ENCODE measurements around the gene NPEPL1.

NPEPL1 gene

GRCh38 chr20:58700823-58701222 lies 8.2 kb downstream of the NPEPL1 start:
- DNase-seq (ENCODE audit: low spot score) = no peak

GRCh38 chr20:58701431-58702160 lies 9.0 kb downstream of the NPEPL1 start:
- DNase-seq (ENCODE audit: low spot score) = no peak

DNA sequence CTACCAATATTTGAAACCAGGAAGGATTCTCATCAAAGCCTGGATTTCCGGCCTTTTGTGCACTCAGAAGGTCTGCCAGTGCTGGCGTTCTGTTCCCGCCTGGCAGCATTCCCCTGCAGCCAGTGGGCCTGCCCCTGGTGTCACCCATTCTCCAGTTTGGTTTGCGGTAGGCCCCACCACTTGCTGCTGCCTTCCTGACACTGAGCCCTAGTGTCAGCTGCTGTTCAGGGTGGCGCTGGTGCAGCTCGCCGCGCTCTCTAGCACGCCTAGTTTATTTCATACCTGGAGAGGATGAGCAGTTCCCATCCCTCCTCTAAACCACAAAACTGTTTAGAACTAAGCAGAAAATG lies 9.5 kb downstream of the NPEPL1 start:
- no peak for DNase-seq (ENCODE audit: low spot score)

DNA sequence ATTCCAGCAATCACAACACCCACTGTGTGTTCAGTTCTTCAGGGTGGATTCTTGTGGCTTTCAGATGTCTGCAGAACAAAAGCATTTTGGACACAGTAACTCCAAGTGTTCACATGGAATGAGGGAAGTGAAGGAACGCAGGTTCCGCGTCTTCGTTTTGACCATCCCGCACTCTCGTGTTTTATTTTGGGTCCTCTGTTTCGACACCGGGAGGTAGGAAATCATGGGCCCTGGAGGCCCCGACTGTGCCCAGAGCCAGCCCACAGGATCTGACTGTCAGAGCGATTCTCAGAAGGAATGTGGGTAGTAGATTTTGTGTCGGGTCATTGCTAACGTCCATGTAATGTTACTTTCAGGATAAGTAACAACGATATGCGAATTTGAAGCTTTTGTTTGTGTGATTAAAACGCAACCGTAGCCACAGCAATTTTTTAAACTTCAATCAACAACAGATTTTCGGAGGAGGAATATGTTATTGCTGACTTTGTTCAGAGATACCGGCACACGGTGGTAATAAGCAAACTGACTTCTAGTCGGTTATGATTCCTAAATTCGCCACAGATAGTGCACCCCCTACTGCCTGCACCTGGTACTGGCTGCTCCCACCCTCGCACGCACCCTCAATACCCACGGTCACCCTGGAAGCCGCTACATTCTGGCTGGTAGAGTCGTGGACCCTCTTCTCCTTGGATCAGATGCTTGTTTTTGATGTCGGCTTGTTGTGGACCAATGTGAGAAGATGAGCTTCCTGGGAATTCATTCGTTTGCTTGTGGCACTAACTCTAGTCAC lies 10.5 kb downstream of the NPEPL1 start:
- no peak for DNase-seq (ENCODE audit: low spot score)

GRCh38 chr20:58703765-58704371 lies 11.3 kb downstream of the NPEPL1 start:
- DNase-seq (ENCODE audit: low spot score) = no peak

DNA sequence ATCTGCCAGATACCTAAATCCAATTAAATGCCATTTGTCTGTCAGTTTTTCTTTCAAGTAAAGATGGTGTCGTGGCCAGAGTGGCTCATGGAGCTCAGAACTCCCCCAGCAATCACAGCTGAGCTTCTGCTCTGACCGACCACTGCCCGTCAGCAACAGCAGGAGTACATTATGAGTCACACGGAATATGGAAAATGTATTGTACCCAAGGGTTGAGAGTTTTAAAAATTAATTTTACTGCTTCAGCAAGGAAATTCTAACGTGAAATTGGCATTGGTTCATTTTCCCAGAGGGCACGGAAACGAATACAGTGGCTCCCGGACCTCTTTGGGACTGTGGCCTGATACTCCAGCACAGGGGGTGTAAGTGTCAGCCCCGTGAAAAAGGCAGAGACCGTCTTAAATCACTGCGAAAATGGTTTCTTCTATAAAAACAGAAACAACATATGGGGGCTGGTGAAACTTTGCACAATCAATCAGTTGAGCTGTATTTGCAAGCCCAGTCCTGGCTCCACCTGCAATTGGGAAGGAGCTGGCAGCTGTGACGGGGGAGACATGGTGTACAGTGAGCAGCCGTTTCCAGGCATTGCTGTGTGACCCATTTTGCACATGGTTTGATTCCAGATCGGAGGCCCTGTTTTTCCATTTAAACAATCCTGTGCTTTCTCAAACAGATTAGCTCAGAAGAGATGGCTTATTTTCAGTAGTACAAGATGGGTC lies 12.8 kb downstream of the NPEPL1 start:
- DNase-seq (ENCODE audit: low spot score) = no peak

DNA sequence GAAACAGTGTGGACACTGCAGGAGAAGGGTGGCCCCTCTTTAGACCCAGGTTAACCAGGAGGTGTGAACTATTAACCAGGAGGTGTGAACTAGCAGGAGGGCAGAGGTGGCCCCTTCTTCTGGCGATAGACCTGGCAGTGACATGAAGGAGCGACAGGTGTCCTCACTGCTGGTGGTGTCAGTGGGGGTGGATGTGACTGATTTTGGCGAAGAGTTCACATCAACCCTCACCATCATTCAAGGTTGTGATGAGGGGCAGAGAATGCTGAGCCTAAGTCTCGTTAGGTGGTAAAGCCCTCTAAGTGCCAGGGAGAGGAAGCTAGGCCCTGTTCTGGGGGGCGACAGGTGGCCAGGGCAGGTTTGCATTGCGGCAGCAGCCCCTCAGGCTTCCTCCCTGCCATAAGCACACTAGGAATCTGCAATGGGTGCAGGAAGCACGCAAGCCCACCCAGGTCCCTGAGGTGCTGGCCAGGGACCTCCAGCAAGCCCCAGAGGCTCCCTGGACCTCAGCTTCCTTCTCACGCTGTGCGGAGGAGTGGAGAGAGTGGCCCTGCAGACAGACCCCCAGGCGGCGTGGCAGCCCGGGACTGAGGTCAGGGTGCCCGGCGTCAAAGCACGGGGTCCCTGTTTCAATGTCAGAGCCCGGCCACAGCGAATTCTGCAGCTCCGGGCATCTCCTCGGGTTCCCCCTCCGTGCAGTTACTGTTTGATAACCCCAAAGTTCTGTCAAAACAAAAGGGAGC lies 13.7 kb downstream of the NPEPL1 start:
- DNase-seq (ENCODE audit: low spot score) = no peak

DNA sequence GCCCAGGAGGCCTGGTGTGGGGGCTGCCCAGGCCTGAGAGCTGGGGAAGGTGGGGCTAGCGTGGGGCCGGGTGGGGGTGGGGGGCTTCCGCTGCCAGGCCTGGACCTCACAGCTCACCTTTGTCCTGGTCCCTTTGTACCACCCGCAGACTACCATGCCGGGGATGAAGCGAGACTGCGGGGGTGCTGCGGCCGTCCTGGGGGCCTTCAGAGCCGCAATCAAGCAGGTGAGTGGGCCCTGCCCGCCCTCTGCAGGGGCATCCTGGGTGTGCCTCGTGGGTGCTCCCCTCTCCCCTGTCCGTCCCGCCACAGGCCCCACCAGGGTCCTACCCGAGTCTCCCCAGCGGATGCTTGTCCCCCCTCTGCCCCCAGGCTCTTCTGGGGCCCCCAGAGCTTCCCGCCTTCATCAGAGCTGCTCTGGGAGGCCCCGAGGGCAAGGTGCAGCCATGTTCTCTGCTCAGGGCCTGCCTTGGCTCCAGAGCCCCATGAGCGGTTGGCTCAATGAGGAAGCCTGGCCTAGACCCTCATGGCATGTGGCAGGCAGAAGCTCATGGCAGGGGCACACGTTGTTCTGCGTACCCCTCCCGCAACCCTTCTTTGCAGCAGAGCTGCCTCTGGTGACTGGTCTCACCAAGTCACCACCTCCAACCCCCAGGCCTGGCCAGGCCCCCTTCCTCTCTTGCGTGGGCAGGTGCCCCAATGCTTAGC lies 14.5 kb downstream of the NPEPL1 start:
- DNase-seq (ENCODE audit: low spot score) = no peak

DNA sequence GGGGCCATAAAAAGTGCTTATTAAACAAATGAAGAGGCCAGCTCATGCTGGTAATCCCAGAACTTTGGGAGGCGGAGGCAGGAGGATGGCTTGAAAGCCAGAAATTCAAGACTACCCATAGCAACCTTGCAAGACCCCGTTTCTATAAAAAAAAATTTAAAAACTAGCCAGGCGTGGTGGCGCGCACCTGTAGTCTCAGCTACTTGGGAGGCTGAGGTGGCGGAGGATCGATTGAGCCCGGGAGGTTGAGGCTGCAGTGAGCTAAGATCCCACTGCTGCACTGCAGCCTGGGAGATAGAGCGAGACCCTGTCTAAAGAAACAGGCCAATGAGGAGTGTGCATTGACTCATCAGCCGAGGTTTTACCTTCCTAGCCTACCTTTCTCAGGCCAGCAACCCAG lies 15.2 kb downstream of the NPEPL1 start:
- DNase-seq (ENCODE audit: low spot score) = no peak

- DNase-seq (ENCODE audit: low spot score) = no peak
Observed at GRCh38 chr20:58708246-58708931, 15.8 kb downstream of the NPEPL1 start.

DNA sequence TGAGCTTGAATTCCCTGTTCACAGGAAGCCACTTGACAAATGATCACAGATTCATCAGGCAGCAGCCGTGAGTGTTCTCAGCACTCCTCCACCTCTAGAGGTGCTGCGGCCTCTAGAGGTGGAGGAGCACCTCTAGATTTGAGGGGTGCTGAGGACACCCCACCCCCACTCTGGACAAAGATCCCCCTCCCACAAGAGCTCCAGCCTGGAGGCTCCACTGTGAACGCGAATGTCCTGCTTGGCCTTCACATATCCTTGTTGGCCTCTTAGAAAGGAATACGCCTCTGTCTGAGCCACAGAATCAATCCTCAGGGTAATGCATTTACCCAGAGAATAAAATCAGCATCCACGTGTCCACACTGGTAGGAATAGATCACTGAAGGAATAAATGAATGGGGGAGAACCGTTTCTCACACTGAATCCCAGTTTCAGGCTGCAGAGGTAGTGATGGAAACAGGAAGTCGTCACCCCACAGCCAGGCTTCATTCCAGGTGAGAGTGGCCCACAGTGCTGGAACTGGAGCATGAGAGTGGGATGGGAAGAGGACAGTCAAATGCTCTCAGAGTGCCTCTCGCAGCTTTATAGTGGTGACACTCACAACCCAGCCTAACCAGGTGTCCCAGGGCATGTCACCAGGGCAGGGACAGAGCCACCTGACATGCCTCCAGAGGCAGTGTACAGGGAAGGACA lies 16.6 kb downstream of the NPEPL1 start:
- no peak for DNase-seq (ENCODE audit: low spot score)

GRCh38 chr20:58709703-58710039 lies 17.1 kb downstream of the NPEPL1 start:
- no peak for DNase-seq (ENCODE audit: low spot score)

GRCh38 chr20:58710481-58711265 lies 18.1 kb downstream of the NPEPL1 start:
- DNase-seq (ENCODE audit: low spot score) = no peak

- DNase-seq (ENCODE audit: low spot score) = no peak
Observed at GRCh38 chr20:58711266-58712051, 18.9 kb downstream of the NPEPL1 start.

- no peak for DNase-seq (ENCODE audit: low spot score)
Observed at GRCh38 chr20:58712151-58712791, 19.7 kb downstream of the NPEPL1 start.

DNA sequence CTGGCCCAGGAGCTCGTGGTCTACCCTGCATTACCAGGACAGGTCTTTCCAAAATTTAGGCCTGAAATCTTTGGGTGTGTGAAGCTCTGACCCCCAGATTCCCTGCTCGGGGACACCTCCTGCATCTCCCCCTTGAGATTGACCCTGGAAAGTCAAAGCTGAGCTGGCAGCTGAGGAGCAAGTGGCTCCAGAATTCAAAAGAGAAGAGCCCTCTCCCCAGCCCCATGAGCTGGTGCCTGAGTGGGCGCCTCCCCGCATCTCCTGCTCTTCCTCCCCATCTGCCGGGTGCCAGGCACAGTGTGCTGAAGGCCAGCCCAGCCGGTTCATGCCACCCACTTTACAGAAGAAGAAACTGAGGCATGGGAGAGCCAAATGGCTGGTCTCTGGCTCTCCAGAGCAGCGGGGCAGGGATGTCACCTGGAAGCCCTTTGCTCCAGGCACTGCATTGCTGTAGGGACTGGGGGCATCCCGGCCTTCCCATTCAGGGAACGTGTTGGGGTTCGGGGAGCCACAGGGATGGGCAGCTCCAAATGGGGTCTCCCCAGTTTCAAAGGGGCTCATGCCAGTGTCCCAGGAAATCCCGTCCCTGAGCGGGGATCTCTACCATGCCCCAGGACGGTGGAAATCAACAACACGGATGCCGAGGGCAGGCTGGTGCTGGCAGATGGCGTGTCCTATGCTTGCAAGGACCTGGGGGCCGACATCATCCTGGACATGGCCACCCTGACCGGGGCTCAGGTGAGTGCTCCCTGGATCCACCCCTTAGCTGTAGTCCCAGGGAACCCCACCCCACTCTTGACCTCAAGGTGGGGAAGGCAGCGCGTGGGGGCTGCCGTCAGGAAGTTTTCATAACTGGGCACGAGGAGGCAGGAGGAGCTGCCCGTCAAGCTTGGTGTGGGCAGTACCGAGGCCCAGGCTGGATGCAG lies 20.5 kb downstream of the NPEPL1 start:
- DNase-seq (ENCODE audit: low spot score) = no peak

GRCh38 chr20:58713801-58714339 lies 21.3 kb downstream of the NPEPL1 start:
- no peak for DNase-seq (ENCODE audit: low spot score)

Measured in activated CD4-positive, alpha-beta T cell treated with anti-CD3 and anti-CD28 coated beads, Interleukin-2, Interleukin-4, amounts not matched to agents 100 ng/mL and 50 ng/mL, durations not matched to agents 16 hours and 8 hours (primary cell).